Activated B cell treated with CpG ODN at 0.5 μM for 24 hours (primary cell): ENCODE measurements around the gene SRGAP1. TPM values are rescaled to one million over a fixed set of nuclear protein-coding genes. Genes with fewer than 3 reads are reported as not detected.

Experiments used
- ATAC-seq: fragments of 200-7000 bp; cut with Tn5 transposase; one replicate; pipeline ENCODE4 v1.10.0; 2021; ENCODE audit warnings: low read depth, mild to moderate bottlenecking, moderate library complexity
- CTCF ChIA-PET: fragments of 350-600 bp; sonication (Branson Sonifier 250); formaldehyde crosslinking; loops from one replicate; lab custom pipeline; 2021; ENCODE audit warnings: antibody characterized with exemption; lab: Charles Lee
- POLR2A ChIA-PET: fragments of 350-600 bp; sonication (Branson Sonifier 250); formaldehyde crosslinking; loops from one replicate; lab custom pipeline; 2021; ENCODE audit warnings: antibody characterized with exemption; lab: Charles Lee
- DNase-seq: peaks from one replicate; pipeline ENCODE4 v3.0.0; 2022
- H3K27ac Mint-ChIP-seq: one replicate; pipeline ENCODE4 v1.8.0; 2020; ENCODE audit warnings: mixed read lengths
- H3K27me3 Mint-ChIP-seq: one replicate; pipeline ENCODE4 v1.8.0; 2021; ENCODE audit warnings: mixed read lengths
- H3K36me3 Mint-ChIP-seq: one replicate; pipeline ENCODE4 v1.8.0; 2021; ENCODE audit warnings: low read depth, mixed read lengths
- H3K4me1 Mint-ChIP-seq: one replicate; pipeline ENCODE4 v1.8.0; 2021; ENCODE audit warnings: mixed read lengths
- H3K4me3 Mint-ChIP-seq: one replicate; pipeline ENCODE4 v1.8.0; 2020; ENCODE audit warnings: mild to moderate bottlenecking, mixed read lengths
- H3K9me3 Mint-ChIP-seq: one replicate; pipeline ENCODE4 v1.8.0; 2020; ENCODE audit warnings: mixed read lengths
- intact Hi-C: fragments of 100-400 bp; cut with micrococcal nuclease; formaldehyde crosslinking; loops from one replicate; pipeline ENCODE4 v1.15.1; 2024
- total RNA-seq: library from RNA; stranded (reverse); gene quantifications from 2 replicates; pipeline ENCODE4 v1.2.3, GENCODE V29; 2022
- TF ChIP-seq, protein P1 (sequence below): fragments of 200-600 bp; IDR thresholded peaks from one replicate; pipeline ENCODE4 v1.8.0; 2022; ENCODE audit warnings: antibody characterized with exemption, mild to moderate bottlenecking

SRGAP1 gene
- total RNA-seq, 1 donor from 2014 or later: 1.1 TPM

DNA sequence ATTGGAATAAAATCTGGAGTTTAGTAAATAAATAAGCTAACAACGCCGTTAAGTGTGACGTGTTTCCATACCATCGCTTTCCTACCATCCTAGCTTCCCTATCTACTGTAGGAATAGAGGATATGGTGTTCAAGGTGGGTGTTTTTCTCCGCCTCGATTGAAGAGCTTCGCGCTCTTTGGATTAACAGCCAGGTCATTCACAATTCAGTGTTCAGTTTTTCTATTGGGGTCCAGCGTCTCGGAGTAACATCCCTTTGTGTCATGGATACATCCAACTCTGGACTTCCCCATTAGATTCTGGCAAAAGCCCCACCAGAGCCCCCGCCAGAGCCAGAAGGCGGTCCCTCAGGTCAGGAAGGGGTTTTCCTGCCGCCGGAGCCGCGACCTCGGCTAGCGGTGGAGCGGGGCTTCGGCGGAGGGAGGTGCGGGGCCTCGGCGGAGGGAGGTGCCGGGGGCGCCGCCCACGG is 1.2 kb upstream of the SRGAP1 start:
- ChIA-PET POLR2A (no interaction called here), CTCF (interaction anchor here (3.1 kb wide), 1 partner anchor 413 kb away, joined by 14 read pairs; no protein-coding TSS in a partner anchor)
- peak; percentile 56 for ATAC-seq
- DNase-seq: no peak
- TF ChIP-seq, protein P1, sequence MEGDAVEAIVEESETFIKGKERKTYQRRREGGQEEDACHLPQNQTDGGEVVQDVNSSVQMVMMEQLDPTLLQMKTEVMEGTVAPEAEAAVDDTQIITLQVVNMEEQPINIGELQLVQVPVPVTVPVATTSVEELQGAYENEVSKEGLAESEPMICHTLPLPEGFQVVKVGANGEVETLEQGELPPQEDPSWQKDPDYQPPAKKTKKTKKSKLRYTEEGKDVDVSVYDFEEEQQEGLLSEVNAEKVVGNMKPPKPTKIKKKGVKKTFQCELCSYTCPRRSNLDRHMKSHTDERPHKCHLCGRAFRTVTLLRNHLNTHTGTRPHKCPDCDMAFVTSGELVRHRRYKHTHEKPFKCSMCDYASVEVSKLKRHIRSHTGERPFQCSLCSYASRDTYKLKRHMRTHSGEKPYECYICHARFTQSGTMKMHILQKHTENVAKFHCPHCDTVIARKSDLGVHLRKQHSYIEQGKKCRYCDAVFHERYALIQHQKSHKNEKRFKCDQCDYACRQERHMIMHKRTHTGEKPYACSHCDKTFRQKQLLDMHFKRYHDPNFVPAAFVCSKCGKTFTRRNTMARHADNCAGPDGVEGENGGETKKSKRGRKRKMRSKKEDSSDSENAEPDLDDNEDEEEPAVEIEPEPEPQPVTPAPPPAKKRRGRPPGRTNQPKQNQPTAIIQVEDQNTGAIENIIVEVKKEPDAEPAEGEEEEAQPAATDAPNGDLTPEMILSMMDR: no peak
- Mint-ChIP-seq H3K27me3 (peaks cover 23% of the 10 kb centered on the region), H3K4me3 (peak overlapping the region; percentile 57), H3K9me3 (no peaks in the 10 kb centered on the region), H3K27ac (no peak overlapping the region), H3K36me3 (peaks cover 2% of the 10 kb centered on the region), H3K4me1 (peaks cover 9% of the 10 kb centered on the region)
- intact Hi-C loops: loop anchor here (1.0 kb wide), 2 partner anchors 63 to 561 kb away; partner anchors contain the start of gene XPOT

- peaks cover 24% of the 10 kb centered on the region for H3K27me3 Mint-ChIP-seq
- H3K27ac Mint-ChIP-seq: no peak overlapping the region
- TF ChIP-seq, protein P1: peak; percentile 43
- H3K4me3 Mint-ChIP-seq: peak overlapping the region; percentile 74
- H3K9me3 Mint-ChIP-seq: no peaks in the 10 kb centered on the region
- ATAC-seq (peak; percentile 92), DNase-seq (peak; percentile 69)
- CTCF ChIA-PET: interaction anchor here (1.0 to 3.1 kb wide), 3 partner anchors 10 to 413 kb away, joined by 3 to 14 read pairs (median 3); no protein-coding TSS in a partner anchor
- intact Hi-C loops: loop anchor here (1.0 kb wide), 4 partner anchors 64 to 560 kb away; partner anchors contain the start of genes KICS2 and XPOT
- POLR2A ChIA-PET: interaction anchor here (1.7 kb wide), 1 partner anchor 378 kb away, joined by 8 read pairs; the partner anchor contains the start of gene KICS2
- peaks cover 2% of the 10 kb centered on the region for H3K36me3 Mint-ChIP-seq
- peaks cover 9% of the 10 kb centered on the region for H3K4me1 Mint-ChIP-seq
Observed at GRCh38 chr12:63843721-63844390, 644 bp upstream of the SRGAP1 start.

DNA sequence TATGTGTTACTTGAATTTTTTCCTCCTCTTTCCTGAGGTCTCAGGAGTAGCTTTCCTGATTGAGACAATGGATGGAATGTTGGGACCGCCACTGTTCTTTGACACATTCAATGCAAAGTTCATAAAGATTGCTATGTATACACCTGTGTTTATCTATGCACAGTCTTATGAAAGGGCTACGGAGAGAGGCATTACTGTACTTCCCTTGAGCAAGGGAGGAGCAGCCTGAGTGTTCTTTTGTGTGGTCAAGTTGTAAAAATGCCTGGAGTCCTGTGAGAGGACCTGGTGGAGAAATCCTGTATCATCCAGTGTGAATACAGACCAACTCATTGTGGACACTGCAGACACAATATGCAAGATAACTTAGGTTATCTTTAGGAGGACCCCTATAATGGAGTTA is 1.2 kb downstream of the SRGAP1 start:
- POLR2A ChIA-PET: interaction anchor here (1.7 kb wide), 1 partner anchor 376 kb away, joined by 8 read pairs; the partner anchor contains the start of gene KICS2
- Mint-ChIP-seq H3K4me3 (peak overlapping the region; percentile 9), H3K27me3 (peaks cover 23% of the 10 kb centered on the region), H3K9me3 (no peaks in the 10 kb centered on the region), H3K36me3 (peaks cover 2% of the 10 kb centered on the region), H3K4me1 (peaks cover 9% of the 10 kb centered on the region), H3K27ac (no peak overlapping the region)
- ATAC-seq (no peak), DNase-seq (no peak)
- CTCF ChIA-PET: interaction anchor here (3.1 kb wide), 1 partner anchor 411 kb away, joined by 14 read pairs; no protein-coding TSS in a partner anchor
- intact Hi-C loops: no loop called here
- TF ChIP-seq, protein P1: no peak

GRCh38 chr12:63846238-63846967 is 1.9 kb downstream of the SRGAP1 start:
- ChIA-PET CTCF (no interaction called here), POLR2A (no interaction called here)
- Mint-ChIP-seq H3K9me3 (no peaks in the 10 kb centered on the region), H3K36me3 (peaks cover 2% of the 10 kb centered on the region), H3K27me3 (peaks cover 23% of the 10 kb centered on the region), H3K4me3 (no peak overlapping the region), H3K4me1 (peaks cover 9% of the 10 kb centered on the region), H3K27ac (no peak overlapping the region)
- intact Hi-C loops: no loop called here
- TF ChIP-seq, protein P1: no peak
- ATAC-seq (no peak), DNase-seq (no peak)

GRCh38 chr12:63848450-63848849 is 4.0 kb downstream of the SRGAP1 start:
- no peak for DNase-seq
- peaks cover 2% of the 10 kb centered on the region for H3K36me3 Mint-ChIP-seq
- no peak overlapping the region for H3K4me3 Mint-ChIP-seq
- no peak overlapping the region for H3K27ac Mint-ChIP-seq
- CTCF ChIA-PET: no interaction called here
- H3K9me3 Mint-ChIP-seq: no peaks in the 10 kb centered on the region
- TF ChIP-seq, protein P1: no peak
- ATAC-seq: no peak
- POLR2A ChIA-PET: no interaction called here
- H3K4me1 Mint-ChIP-seq: peaks cover 6% of the 10 kb centered on the region
- peaks cover 19% of the 10 kb centered on the region for H3K27me3 Mint-ChIP-seq
- intact Hi-C loops: no loop called here
